HepG2 (cell line): ENCODE measurements around the gene AQP9. TPM values are rescaled to one million over a fixed set of nuclear protein-coding genes. Genes with fewer than 3 reads are reported as not detected.

Experiments used
- ATAC-seq: fragments of 200-7000 bp; cut with Tn5 transposase; 3 replicates; pipeline ENCODE4 v1.9.1; 2020; ENCODE audit warnings: mild to moderate bottlenecking, moderate library complexity
- BruUV-seq: library from RNA; stranded (reverse); fragments of 400-500 nt; replicated peaks from 2 replicates; lab custom pipeline; 2021; lab: Mats Ljungman, UMichigan
- CTCF ChIA-PET: fragments of 300-600 bp; formaldehyde crosslinking; extraction: SDS; loops from one replicate; lab custom pipeline; 2021; ENCODE audit warnings: low total read pairs, inconsistent platforms, low intra/inter-chr PET ratio; lab: Yijun Ruan, JAX
- POLR2A ChIA-PET: fragments of 350-600 bp; sonication (Branson Sonifier 250); formaldehyde crosslinking; loops from one replicate; lab custom pipeline; 2020; ENCODE audit warnings: antibody characterized with exemption, inconsistent platforms; lab: Yijun Ruan, JAX
- DNase-seq: peaks from one replicate; pipeline ENCODE4 v3.0.0-alpha.2; 2015; ENCODE audit warnings: low spot score
- FAIRE-seq: peaks from 3 replicates; lab custom pipeline; 2011; peaks lifted over from hg19 to GRCh38; lab: Jason Lieb, UNC
- H2AFZ ChIP-seq: one replicate; pipeline ENCODE4 v1.6.1; 2011; ENCODE audit warnings: low read length, inconsistent platforms
- H3K27ac ChIP-seq: fragments of 300-600 bp; 3 replicates; pipeline ENCODE4 v1.8.0; 2011; ENCODE audit warnings: mixed run types, mild to moderate bottlenecking, mixed read lengths, low read length, inconsistent platforms; ENCODE audit not compliant: insufficient read depth; ENCODE audit errors: extremely low read length
- H3K27me3 ChIP-seq, 2 experiments: fragments of 200-600 bp in 1 of 2; 2 replicates in 1 of 2; 3 replicates in 1 of 2; pipeline versions ENCODE4 v1.6.0 to v1.8.0; 2011; ENCODE audit warnings: low read length in 2 of 2, mild to moderate bottlenecking in 2 of 2, moderate library complexity in 2 of 2, inconsistent platforms in 1 of 2; ENCODE audit not compliant: insufficient read depth in 2 of 2, control insufficient read depth in 1 of 2
- H3K36me3 ChIP-seq, 2 experiments: fragments of 200-600 bp in 1 of 2; replicated peaks in 1 of 2; 2 replicates in 1 of 2; 3 replicates in 1 of 2; pipeline versions ENCODE4 v1.5.1 to v1.8.0; 2011; ENCODE audit warnings: low read length in 2 of 2, inconsistent platforms in 1 of 2; ENCODE audit not compliant: insufficient read depth in 2 of 2, control insufficient read depth in 1 of 2
- H3K4me1 ChIP-seq: 2 replicates; pipeline ENCODE4 v1.5.1; 2012; ENCODE audit warnings: low read length, inconsistent platforms; ENCODE audit not compliant: insufficient read depth
- H3K4me2 ChIP-seq: 2 replicates; pipeline ENCODE4 v1.6.0; 2011; ENCODE audit warnings: low read depth, low read length, inconsistent platforms
- H3K4me3 ChIP-seq, 3 experiments: fragments of 200-600 bp in 1 of 3; sonication (generic), shearing (Covaris generic) in 1 of 3; replicated peaks in 1 of 3; 2 replicates each; pipeline ENCODE4 v1.5.1; 2011 to 2016; ENCODE audit warnings: low read length in 3 of 3, inconsistent platforms in 2 of 3, low read depth in 2 of 3, mild to moderate bottlenecking in 2 of 3, control low read depth in 1 of 3, mixed read lengths in 1 of 3; ENCODE audit not compliant: insufficient read depth in 1 of 3
- H3K79me2 ChIP-seq: one replicate; pipeline ENCODE4 v1.6.1; 2011; ENCODE audit warnings: low read length, inconsistent platforms; ENCODE audit not compliant: insufficient read depth
- H3K9ac ChIP-seq: 2 replicates; pipeline ENCODE4 v1.6.0; 2011; ENCODE audit warnings: mild to moderate bottlenecking, low read depth, low read length, inconsistent platforms; ENCODE audit not compliant: insufficient read depth
- H3K9me3 ChIP-seq: 2 replicates; pipeline ENCODE4 v1.5.1; 2012; ENCODE audit warnings: mild to moderate bottlenecking, low read length
- H4K20me1 ChIP-seq: 2 replicates; pipeline ENCODE4 v1.6.0; 2011; ENCODE audit warnings: inconsistent platforms, mild to moderate bottlenecking, low read length, moderate library complexity; ENCODE audit not compliant: insufficient read depth
- CEBPB ChIP-seq: IDR thresholded peaks from 2 replicates; pipeline ENCODE4 v1.6.1; 2011; ENCODE audit warnings: low read depth, low read length, improper control_type of control experiment, borderline replicate concordance
- MAFF ChIP-seq: IDR thresholded peaks from 2 replicates; pipeline ENCODE4 v1.6.1; 2011; ENCODE audit warnings: low read depth, low read length, improper control_type of control experiment
- MAFK ChIP-seq, 2 experiments: IDR thresholded peaks in 1 of 2; conservative IDR thresholded peaks in 1 of 2; 2 replicates each; pipeline ENCODE4 v1.6.1; 2011; ENCODE audit warnings: improper control_type of control experiment in 2 of 2, low read length in 2 of 2
- RARA ChIP-seq: IDR thresholded peaks from 2 replicates; pipeline ENCODE4 v1.6.1; 2016; ENCODE audit warnings: missing genetic modification reagents, missing compliant biosample characterization
- SMARCC2 ChIP-seq: fragments of 450-650 bp; IDR thresholded peaks from 2 replicates; pipeline ENCODE4 v1.6.1; 2017; ENCODE audit warnings: antibody characterized with exemption, mild to moderate bottlenecking
- ZSCAN29 ChIP-seq: sonication (generic); formaldehyde crosslinking; conservative IDR thresholded peaks from 2 replicates; pipeline ENCODE4 v1.4.0; 2020; ENCODE audit warnings: mild to moderate bottlenecking, missing genetic modification reagents
- WGBS: methylation state at CpG from one replicate; pipeline ENCODE4 v1.1.6; 2017; ENCODE audit warnings: low lambda C conversion rate; 5-methylcytosine and 5-hydroxymethylcytosine counted together
- in situ Hi-C: cut with HindIII; loops from 2 replicates; pipeline ENCODE4 v1.10.0; 2017; ENCODE audit warnings: low pct_unique_long_range_greater_than_20kb; ENCODE audit not compliant: extremely low pct_ligation_motif_present
- intact Hi-C: fragments of 100-400 bp; cut with micrococcal nuclease; formaldehyde crosslinking; loops from one replicate; pipeline ENCODE4 v1.10.0; 2022; ENCODE audit not compliant: unreplicated experiment
- polyA plus RNA-seq, 8 experiments: library from polyadenylated mRNA; depleted of rRNA in 3 of 8; stranded (reverse) in 7 of 8; unstranded in 1 of 8; fragments of >200 nt; fragmentation: Illumina TruSeq in 4 of 8; extraction: Trizol in 4 of 8; gene quantifications; 2 replicates each; pipeline versions ENCODE4 v1.2.1 to v1.2.3, GENCODE V29; 2011 to 2016; ENCODE audit warnings: low read depth in 4 of 8, missing spikeins in 1 of 8, mixed read lengths in 1 of 8; ENCODE audit not compliant: insufficient read depth in 1 of 8
- small RNA-seq, 3 experiments: library from RNA; depleted of rRNA; stranded (forward); fragments of <200 nt; gene quantifications; one replicate each; pipeline ENCODE3, GENCODE V24; 2012; ENCODE audit warnings: low read depth in 2 of 3, low replicate concordance in 1 of 3; ENCODE audit not compliant: insufficient read length in 3 of 3, insufficient read depth in 2 of 3
- total RNA-seq, 5 experiments: library from RNA; depleted of rRNA; stranded (reverse); fragments of >200 nt; fragmentation: Illumina TruSeq; extraction: Trizol; gene quantifications; 2 replicates each; pipeline ENCODE4 v1.2.3, GENCODE V29; 2016; ENCODE audit warnings: low read depth in 1 of 5

AQP9 gene
- total and polyA plus RNA-seq, 2 of the 13 experiments (the other 11 are each of a cell fraction or from before 2014, with no cell fraction given): not detected

- Histone ChIP-seq H2AFZ (no peak overlapping the region), H3K4me2 (no peak overlapping the region), H3K27me3 (no peaks in the 10 kb centered on the region), H3K4me3 (no peak overlapping the region), H3K9me3 (no peaks in the 10 kb centered on the region), H3K4me1 (peaks cover 18% of the 10 kb centered on the region; the same call in 1 of the 2 replicates), H3K27ac (no peak overlapping the region), H3K79me2 (no peaks in the 10 kb centered on the region), H3K9ac (no peak overlapping the region), H4K20me1 (no peaks in the 10 kb centered on the region), H3K36me3 (no peaks in the 10 kb centered on the region)
- intact Hi-C loops (no loop called here), in situ Hi-C loops (loop anchor here (25.0 kb wide), 1 partner anchor 1255 kb away; no protein-coding TSS in a partner anchor)
- WGBS: 57% methylated on average over 2 of the region's 3 CpGs
- DNase-seq: no peak
- BruUV-seq: no TSS peak
- no peak for FAIRE-seq
- TF ChIP-seq ZSCAN29 (CRISPR knock-in tag) (no peak), RARA (CRISPR knock-in tag) (no peak), MAFF (peak; percentile 20; the same call in 1 of the 2 replicates), MAFK (conservative IDR thresholded peaks at IDR 0.05 in 1 of 2, IDR thresholded peaks at IDR 0.05 in 1 of 2; ENCODE audit: low read length in 2 of 2) (peak in 1 of 2 experiments; percentile 29; a peak in 2 of 4 replicates)
- ChIA-PET CTCF (no interaction called here), POLR2A (no interaction called here)
- ATAC-seq: no peak
Observed at GRCh38 chr15:58232281-58233065, 94.3 kb downstream of the AQP9 start.

GRCh38 chr15:58233341-58233740, 95.2 kb downstream of the AQP9 start:
- no peak for DNase-seq

More at GRCh38 chr15:58233341-58233740, 95.2 kb downstream of the AQP9 start:
- ATAC-seq: no peak
- Histone ChIP-seq H3K27ac (no peak overlapping the region), H3K4me2 (no peak overlapping the region), H3K79me2 (no peaks in the 10 kb centered on the region), H3K27me3 (no peaks in the 10 kb centered on the region), H2AFZ (no peak overlapping the region), H3K4me3 (no peak overlapping the region), H3K4me1 (peaks cover 16% of the 10 kb centered on the region; the same call in 1 of the 2 replicates), H3K36me3 (no peaks in the 10 kb centered on the region), H3K9ac (no peak overlapping the region), H4K20me1 (no peaks in the 10 kb centered on the region)
- intact Hi-C loops: no loop called here
- in situ Hi-C loops: loop anchor here (25.0 kb wide), 1 partner anchor 1254 kb away; no protein-coding TSS in a partner anchor
- ChIA-PET CTCF (no interaction called here), POLR2A (no interaction called here)
- WGBS: 58% methylated on average over 1 of the region's 1 CpG
- no peak for FAIRE-seq
- TF ChIP-seq CEBPB: peak; percentile 61
- TF ChIP-seq SMARCC2: no peak
- TF ChIP-seq, all 625 proteins: peak for 1
- no peaks in the 10 kb centered on the region for H3K9me3 ChIP-seq
- no TSS peak for BruUV-seq

Small RNA genes lying within 50 kb of the gene (small RNA-seq; reads per million reads assigned to genes)
- gene MTCO3P23: 0 reads per million in 3 experiments

Other genes with a start within 250 kb of the AQP9 start
- gene ALDH1A2, start 72.7 kb upstream of the AQP9 start, total RNA-seq (2016; rRNA removed; fragmentation: Illumina TruSeq; extraction: Trizol): 0.64 TPM in 1 of 2 replicates, not detected in the other
- 0.90 and 2.0 TPM in 2 replicates for gene ALDH1A2, start 72.7 kb upstream of the AQP9 start, polyA plus RNA-seq (2011; rRNA removed)